GM12875 (cell line): Measurements from ENCODE around the gene KLHL33.

Source experiments
- H3K4me3 ChIP-seq: one replicate; pipeline ENCODE4 v1.5.1; 2011; ENCODE audit warnings: low read depth, low read length, control low read depth
- CTCF ChIP-seq: IDR thresholded peaks from 2 replicates; pipeline ENCODE4 v1.5.1; 2011; ENCODE audit warnings: low read depth, mild to moderate bottlenecking, control low read depth, inconsistent platforms, low read length, moderate library complexity, borderline replicate concordance; ENCODE audit not compliant: insufficient read depth

The KLHL33 gene

GRCh38 chr14:20421267-20421666, 14.7 kb downstream of the KLHL33 start:
- no peak for TF ChIP-seq CTCF
- no peak overlapping the region for H3K4me3 ChIP-seq

- H3K4me3 ChIP-seq, result no peak overlapping the region
- TF ChIP-seq CTCF, result no peak
Observed at GRCh38 chr14:20419419-20419818, 16.5 kb downstream of the KLHL33 start.

GRCh38 chr14:20418501-20418909, 17.5 kb downstream of the KLHL33 start:
- TF ChIP-seq CTCF, result no peak
- no peak overlapping the region for H3K4me3 ChIP-seq

GRCh38 chr14:20417250-20418186, 18.4 kb downstream of the KLHL33 start:
- H3K4me3 ChIP-seq, result no peak overlapping the region
- no peak for TF ChIP-seq CTCF

- TF ChIP-seq CTCF, result no peak
- H3K4me3 ChIP-seq, result no peak overlapping the region
Observed at GRCh38 chr14:20416223-20416622, 19.7 kb downstream of the KLHL33 start.

GRCh38 chr14:20415782-20416206, 20.2 kb downstream of the KLHL33 start:
- no peak overlapping the region for H3K4me3 ChIP-seq
- peak; percentile 43; the same call in 1 of the 2 replicates for TF ChIP-seq CTCF

GRCh38 chr14:20413744-20414082, 22.3 kb downstream of the KLHL33 start:
- no peak for TF ChIP-seq CTCF
- H3K4me3 ChIP-seq, result peak overlapping the region; percentile 67
